ENCODE measurements around the gene CREB3L2.

DNA sequence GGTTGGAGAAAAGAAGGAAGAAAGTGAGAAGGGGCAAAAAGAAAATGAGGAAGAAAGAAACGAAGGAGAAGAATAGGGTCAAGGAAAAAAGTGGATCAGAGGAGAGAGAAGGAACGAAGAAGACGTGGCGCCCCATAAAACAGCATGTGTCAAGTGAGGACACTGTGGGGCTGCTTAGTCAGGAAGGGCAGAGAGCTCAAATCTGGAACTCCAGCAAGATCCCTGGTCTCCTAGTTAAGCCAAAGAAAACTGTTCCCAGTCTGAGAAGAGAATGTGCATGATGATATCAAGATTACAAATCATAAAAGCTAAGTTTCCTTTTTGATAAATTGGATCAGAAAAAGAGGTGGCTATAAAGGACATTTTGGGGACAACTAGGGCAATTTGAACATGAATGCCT is 33.0 kb downstream of the CREB3L2 start:
- TF ChIP-seq CTCF (conservative IDR thresholded peaks at IDR 0.05) (no peak), ZFX (IDR thresholded peaks at IDR 0.05) (no peak)
